NB4 (cell line): ENCODE data around the gene RGS12.

ENCODE experiments used
- CTCF ChIP-seq: IDR thresholded peaks from one replicate; pipeline ENCODE4 v1.5.1; 2012; ENCODE audit warnings: low read depth, low read length
- MAX ChIP-seq: IDR thresholded peaks from 2 replicates; pipeline ENCODE4 v1.6.1; 2011; ENCODE audit warnings: low read depth, low read length
- MYC ChIP-seq: IDR thresholded peaks from 2 replicates; pipeline ENCODE4 v1.6.1; 2011; ENCODE audit warnings: low read depth, low read length
- POLR2A ChIP-seq: IDR thresholded peaks from 2 replicates; pipeline ENCODE4 v1.6.1; 2011; ENCODE audit warnings: mild to moderate bottlenecking; ENCODE audit not compliant: insufficient read length; ENCODE audit errors: extremely low read depth

GRCh38 chr4:3291411-3291968 is 1.3 kb upstream of the RGS12 start:
- TF ChIP-seq CTCF = no peak
- no peak for TF ChIP-seq MYC
- TF ChIP-seq POLR2A = no peak
- TF ChIP-seq MAX = no peak
